HG02938 (cell line): Measurements from ENCODE around the gene TBC1D32.
"Not testable (repeated sequence)": the region's sequence is repeated elsewhere in the genome, so short reads cannot be mapped to it uniquely, and the experiment has no call there.

Source experiments
- ATAC-seq: cut with Tn5 transposase; IDR thresholded peaks from one replicate; pipeline ENCODE4 v1.9.1; 2021; ENCODE audit warnings: mild to moderate bottlenecking, moderate library complexity; ENCODE audit not compliant: unreplicated experiment

TBC1D32 gene

GRCh38 chr6:121157906-121158305 lies 176.4 kb downstream of the TBC1D32 start:
- no peak for ATAC-seq

- ATAC-seq, result no peak
These were observed 190.8 kb downstream of the TBC1D32 start for GRCh38 chr6:121143476-121143875.

DNA sequence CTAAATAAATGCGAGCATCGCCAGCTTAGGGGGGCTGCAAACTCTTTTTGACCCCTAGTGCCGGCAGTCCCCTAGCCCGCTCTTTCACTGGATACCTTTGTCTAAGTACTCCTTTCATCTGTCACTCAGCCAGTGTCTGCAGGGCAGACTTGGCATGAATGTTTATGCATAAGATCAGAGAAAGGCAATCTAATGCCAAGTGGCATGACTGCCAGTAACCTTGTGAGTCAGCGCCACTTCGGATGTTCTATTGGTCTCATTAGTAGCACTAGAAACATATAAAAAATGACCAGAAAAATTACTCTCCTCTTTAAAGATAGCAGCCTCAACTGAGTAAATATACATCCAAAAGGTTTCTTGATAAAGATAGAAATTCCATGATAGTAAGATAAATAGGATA lies 192.2 kb downstream of the TBC1D32 start:
- no peak for ATAC-seq

DNA sequence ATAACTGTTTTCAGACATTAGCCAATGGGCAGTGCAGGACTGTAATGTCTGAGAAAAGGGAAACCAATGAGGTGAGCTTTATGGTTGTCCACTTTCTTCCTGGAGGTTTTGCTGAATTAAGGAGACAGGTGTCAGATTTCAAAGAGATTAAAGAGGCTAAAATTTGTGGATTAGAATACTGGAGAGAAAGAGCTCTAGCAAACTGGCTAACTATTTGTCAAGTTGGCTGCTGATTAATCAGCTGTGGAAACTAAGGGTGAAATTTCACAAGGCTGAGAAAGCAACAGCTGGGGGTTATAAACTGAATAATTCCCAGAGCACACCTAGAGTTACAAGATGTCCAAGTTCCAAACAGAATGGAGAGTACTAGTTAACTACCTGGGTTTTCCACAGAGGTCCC lies 198.9 kb downstream of the TBC1D32 start:
- no peak for ATAC-seq

- no peak for ATAC-seq
These were observed 199.4 kb downstream of the TBC1D32 start for GRCh38 chr6:121134922-121135321.

DNA sequence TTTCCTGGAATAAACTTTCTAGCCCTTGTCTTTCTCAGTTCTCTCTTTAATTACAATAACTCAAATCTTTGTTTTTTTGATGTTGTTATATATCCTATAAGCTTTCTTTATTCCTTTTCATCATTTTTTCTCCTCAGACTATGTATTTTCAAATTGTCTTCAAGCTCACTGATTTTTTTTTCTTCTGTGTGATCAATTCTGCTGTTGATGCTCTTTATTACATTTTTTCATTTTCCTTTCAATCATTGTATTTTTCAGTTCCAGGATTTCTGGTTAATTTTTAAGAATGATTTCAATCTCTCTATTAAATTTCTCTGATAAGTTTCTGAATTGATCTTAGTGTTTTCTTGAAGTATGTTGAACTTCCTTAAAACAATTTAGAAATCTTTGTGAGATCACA lies 209.7 kb downstream of the TBC1D32 start:
- ATAC-seq, result no peak

DNA sequence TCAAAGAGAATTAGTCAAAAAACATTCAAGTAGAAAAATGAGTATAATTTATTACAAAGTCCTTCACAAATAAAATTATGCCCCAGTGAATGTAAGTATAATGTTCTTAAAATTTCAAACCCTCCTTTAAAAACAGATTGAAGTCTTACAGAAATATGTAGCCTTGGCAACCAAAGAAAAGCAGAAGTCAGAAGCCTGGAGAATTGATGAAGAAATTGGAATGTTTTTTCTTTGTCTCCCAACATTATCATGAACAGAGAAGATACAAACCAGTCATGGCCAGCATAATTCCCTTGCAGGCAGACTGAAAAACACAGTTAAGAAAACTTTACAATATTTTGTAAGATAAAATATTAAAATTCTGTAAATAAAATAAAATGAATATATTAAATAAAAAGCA lies 221.9 kb downstream of the TBC1D32 start:
- no peak for ATAC-seq

GRCh38 chr6:121110733-121111132 lies 223.5 kb downstream of the TBC1D32 start:
- ATAC-seq, result no peak

- ATAC-seq, result no peak
These were observed 227.3 kb downstream of the TBC1D32 start for GRCh38 chr6:121106962-121107361.

- no peak for ATAC-seq
These were observed 228.8 kb downstream of the TBC1D32 start for GRCh38 chr6:121105461-121105860.

DNA sequence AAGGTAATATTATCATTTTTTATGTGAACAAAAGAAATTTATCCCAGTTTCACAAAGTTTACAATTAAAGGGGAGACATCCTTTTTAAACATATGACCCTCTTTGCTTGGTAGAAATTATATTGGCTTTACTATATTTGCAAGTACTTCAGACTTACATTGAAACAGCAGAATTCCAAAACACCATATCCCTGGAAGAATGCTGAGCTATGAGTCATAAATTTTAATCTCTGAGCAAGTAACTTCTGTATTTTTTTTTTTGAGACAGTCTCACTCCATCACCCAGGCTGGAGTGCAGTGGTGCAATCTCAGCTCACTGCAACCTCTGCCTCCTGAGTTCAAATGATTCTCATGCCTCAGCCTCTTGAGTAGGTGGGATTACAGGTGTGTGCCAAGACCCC lies 240.4 kb downstream of the TBC1D32 start:
- no peak for ATAC-seq

- ATAC-seq, result no peak
These were observed 243.8 kb downstream of the TBC1D32 start for GRCh38 chr6:121090492-121090891.

- no peak for ATAC-seq
These were observed 247.4 kb downstream of the TBC1D32 start for GRCh38 chr6:121086876-121087275.

DNA sequence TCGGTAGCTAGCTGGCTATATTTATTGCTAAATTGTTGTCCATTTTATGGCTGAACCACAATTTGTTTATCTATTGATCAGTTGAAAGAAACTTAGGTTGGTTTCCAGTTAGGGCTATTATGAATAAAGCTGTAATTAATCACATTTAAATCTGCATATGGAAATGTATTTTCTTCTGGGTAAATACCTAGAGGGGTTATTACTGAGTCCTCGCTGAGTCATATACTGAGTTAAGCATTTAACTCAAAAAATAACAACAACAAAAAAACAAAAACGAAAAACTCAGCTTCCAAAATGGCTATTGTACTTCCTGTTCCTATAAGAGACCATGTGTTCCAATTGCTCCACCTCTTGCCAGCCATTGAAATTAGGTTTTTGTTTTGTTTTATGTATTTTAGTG lies 258.2 kb downstream of the TBC1D32 start:
- ATAC-seq, result no peak

DNA sequence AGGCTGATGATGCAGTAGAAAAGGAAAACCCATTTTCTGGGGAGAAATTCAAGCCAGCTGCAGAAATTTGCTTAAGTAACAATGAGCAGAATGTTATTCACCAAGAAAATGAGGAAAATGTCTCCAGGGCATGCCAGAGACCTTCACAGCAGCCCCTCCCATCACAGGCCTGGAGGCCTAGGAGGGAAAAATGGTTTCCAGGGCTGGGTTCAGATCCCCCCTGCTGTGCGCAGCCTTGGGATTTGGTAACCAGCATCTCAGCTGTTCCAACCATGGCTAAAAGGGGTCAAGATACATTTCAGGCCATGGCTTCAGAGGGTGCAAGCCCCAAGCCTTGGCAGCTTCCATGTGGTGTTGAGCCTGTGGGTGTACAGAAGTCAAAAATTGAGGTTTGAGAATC lies 265.5 kb downstream of the TBC1D32 start:
- ATAC-seq, result not testable (repeated sequence)

DNA sequence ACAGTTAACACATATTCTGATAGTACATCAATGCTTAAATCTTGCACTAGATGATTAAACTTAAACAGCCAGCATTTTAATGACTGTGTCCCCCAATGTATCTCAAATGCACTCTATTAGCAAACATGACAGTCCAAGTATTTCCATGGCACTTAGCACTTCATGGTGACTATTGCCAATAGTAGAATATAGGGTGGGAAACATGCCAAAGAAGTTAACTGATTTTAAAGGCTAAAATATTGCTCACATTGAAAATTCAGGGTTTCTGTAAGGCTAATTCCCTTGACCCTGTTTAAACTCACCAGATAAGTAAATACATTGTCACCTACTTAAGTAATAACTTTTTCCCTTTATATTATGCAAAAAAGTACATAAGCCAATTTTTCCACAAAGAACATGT lies 266.9 kb downstream of the TBC1D32 start:
- ATAC-seq, result no peak

DNA sequence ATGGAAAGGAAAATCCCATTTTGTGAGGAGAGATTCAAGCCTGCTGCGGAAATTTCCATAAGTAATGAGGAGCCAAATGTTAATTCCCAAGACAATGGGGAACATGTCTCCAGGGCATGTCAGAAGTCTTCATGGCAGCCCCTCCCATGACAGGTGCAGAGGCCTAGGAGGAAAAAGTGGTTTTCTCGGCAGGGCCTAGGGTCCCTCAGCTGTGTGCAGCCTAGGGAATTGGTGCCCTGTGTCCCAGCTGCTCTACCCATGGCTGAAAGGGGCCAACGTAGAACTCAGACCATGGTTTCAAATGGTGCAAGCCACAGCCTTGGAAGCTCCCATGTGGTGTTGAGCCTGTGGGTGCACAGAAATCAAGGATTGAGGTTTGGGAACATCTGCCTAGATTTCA lies 269.9 kb downstream of the TBC1D32 start:
- no peak for ATAC-seq

DNA sequence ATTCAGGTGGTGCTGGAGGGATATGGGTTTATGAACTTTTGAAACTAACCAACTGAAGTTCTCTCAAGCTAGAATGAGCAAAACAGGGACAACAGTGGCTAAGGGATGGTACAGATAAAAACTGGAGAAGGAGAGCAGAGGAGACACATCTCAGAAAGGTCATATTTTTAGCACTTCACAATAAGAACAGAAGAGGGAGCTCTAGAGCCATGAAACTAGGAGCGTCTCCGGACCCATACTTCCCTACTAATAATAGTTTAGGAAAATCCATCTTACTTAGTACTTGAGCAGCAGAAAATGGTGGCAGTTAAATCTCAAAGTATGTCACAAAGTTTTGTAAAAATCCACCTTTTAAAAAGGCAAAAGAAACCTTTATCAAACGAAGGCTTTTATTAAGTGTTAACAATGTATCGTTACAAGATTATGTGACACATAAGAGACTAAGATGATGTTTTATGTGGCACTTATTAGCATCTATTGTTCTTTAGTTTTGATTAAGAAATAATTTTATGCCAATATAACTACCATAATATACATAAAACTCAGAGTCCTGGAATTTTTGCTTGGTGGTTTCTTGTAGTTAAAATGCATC lies 278.6 kb downstream of the TBC1D32 start:
- peak; percentile 82 for ATAC-seq

- not testable (repeated sequence) for ATAC-seq
These were observed 285.7 kb downstream of the TBC1D32 start for GRCh38 chr6:121048593-121048992.

DNA sequence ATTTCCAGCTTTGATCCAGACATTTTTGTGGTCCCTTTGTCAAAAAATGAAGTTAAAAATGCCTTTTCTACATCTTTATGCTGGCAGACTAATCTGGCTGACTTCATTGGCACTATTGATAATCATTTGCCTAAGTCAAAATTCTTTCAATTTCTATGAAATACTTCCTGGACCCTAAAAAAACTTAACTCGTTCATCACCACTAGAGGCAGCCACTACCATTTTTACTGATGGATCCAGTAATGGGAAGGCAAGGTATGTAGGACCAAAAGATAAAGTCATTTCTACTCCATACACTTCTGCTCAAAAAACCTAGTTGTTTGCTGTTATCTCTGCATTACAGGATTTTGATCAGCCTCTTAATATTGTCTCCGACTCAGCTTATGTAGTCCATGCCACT lies 289.4 kb downstream of the TBC1D32 start:
- not testable (repeated sequence) for ATAC-seq

DNA sequence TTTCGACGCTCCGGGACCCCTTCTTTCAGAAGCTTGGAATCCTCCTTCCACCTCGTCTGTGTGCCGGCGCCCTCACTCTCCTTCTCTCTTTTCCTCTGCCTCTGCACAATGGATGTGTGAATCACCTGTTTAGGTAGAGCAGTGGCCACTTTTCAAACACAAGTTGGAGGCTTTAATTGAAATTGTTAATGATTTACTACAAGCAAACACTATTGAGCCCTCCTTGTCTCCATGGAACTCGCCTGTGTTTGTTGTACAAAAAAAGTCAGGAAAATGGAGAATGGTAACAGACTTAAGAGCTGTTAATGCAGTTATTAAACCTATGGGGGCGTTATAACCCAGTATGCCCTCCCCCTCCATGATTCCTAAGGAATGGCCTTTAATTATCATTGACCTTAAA lies 290.6 kb downstream of the TBC1D32 start:
- ATAC-seq, result not testable (repeated sequence)

GRCh38 chr6:121043211-121043610 lies 291.1 kb downstream of the TBC1D32 start:
- ATAC-seq, result not testable (repeated sequence)

DNA sequence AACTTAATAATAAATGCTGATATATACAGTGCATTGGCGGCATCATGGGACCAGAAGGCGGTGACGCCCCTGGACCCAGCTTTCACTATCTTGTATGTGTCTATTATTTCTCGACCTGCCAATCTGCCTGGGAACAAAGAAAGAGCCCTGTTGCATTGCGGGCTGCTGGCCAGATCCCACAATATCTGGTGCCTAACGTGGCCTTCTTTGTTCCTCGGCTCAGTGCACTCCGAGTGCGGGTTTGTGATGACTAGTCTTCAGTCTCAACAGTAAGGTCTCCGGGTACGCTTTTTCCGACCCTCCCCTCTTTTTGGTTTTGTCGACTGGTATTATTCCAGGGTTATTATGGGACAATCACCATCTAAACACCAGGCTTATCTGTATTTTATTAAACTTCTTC lies 291.5 kb downstream of the TBC1D32 start:
- no peak for ATAC-seq
